Bronchial epithelial cell (primary cell): ENCODE results near the gene NKTR. TPM values are rescaled to one million over a fixed set of nuclear protein-coding genes. Genes with fewer than 3 reads are reported as not detected.

Source experiments
- DNase-seq: peaks from one replicate; pipeline ENCODE4 v3.0.0-alpha.2; 2010; ENCODE audit warnings: low read depth
- FAIRE-seq: peaks from 2 replicates; lab custom pipeline; 2011; peaks lifted over from hg19 to GRCh38; lab: Jason Lieb, UNC
- H3K27me3 ChIP-seq: 2 replicates; pipeline ENCODE4 v1.5.1; 2011; ENCODE audit warnings: low read length; ENCODE audit not compliant: control insufficient read depth, insufficient read depth
- H3K36me3 ChIP-seq: 2 replicates; pipeline ENCODE4 v1.5.1; 2011; ENCODE audit warnings: low read length; ENCODE audit not compliant: control insufficient read depth, insufficient read depth
- H3K4me3 ChIP-seq: 2 replicates; pipeline ENCODE4 v1.5.1; 2011; ENCODE audit warnings: mild to moderate bottlenecking, low read depth, low read length, control low read depth
- CTCF ChIP-seq: IDR thresholded peaks from 2 replicates; pipeline ENCODE4 v1.5.1; 2011; ENCODE audit warnings: mild to moderate bottlenecking, moderate library complexity, low read length, control low read depth, inconsistent platforms; ENCODE audit not compliant: insufficient read depth, severe bottlenecking
- total RNA-seq: library from RNA; depleted of rRNA; stranded (reverse); fragments of >200 nt; gene quantifications from 2 replicates; pipeline ENCODE4 v1.2.1, GENCODE V29; 2014

Gene NKTR
- total RNA-seq, 1 donor from 2014 or later: 33.4 TPM

- no peaks in the 10 kb centered on the region for H3K27me3 ChIP-seq
- TF ChIP-seq CTCF: no peak
- DNase-seq: no peak
- no peak for FAIRE-seq
- no peak overlapping the region for H3K4me3 ChIP-seq
- H3K36me3 ChIP-seq: peaks cover 10% of the 10 kb centered on the region
Observed at GRCh38 chr3:42656680-42657610, 56.5 kb downstream of the NKTR start.

- TF ChIP-seq CTCF: no peak
- Histone ChIP-seq H3K4me3 (no peak overlapping the region), H3K27me3 (no peaks in the 10 kb centered on the region), H3K36me3 (peaks cover 10% of the 10 kb centered on the region)
- DNase-seq: no peak
- FAIRE-seq: no peak
Observed at GRCh38 chr3:42657675-42658074, 57.2 kb downstream of the NKTR start.

- FAIRE-seq: no peak
- no peak for TF ChIP-seq CTCF
- no peak for DNase-seq
- H3K27me3 ChIP-seq: no peaks in the 10 kb centered on the region
- H3K4me3 ChIP-seq: no peak overlapping the region
- H3K36me3 ChIP-seq: peaks cover 10% of the 10 kb centered on the region
Observed at GRCh38 chr3:42658091-42658770, 57.7 kb downstream of the NKTR start.

GRCh38 chr3:42658771-42659390 is 58.4 kb downstream of the NKTR start:
- H3K36me3 ChIP-seq: peaks cover 10% of the 10 kb centered on the region
- FAIRE-seq: no peak

More at GRCh38 chr3:42658771-42659390, 58.4 kb downstream of the NKTR start:
- Histone ChIP-seq H3K27me3 (no peaks in the 10 kb centered on the region), H3K4me3 (no peak overlapping the region)
- TF ChIP-seq CTCF: no peak
- no peak for DNase-seq
